Loucy (cell line): ENCODE data around the gene SDK2.
A peak's percentile ranks its signal among the peaks of the same experiment; 100 is the strongest.

Experiments
- H2AFZ ChIP-seq: fragments of 200-600 bp; sonication (generic); 2 replicates; pipeline ENCODE4 v1.6.0; 2016; ENCODE audit warnings: antibody characterized with exemption, mild to moderate bottlenecking, low read length, moderate library complexity
- H3F3A ChIP-seq: fragments of 200-600 bp; 2 replicates; pipeline ENCODE4 v1.6.0; 2016; ENCODE audit warnings: antibody characterized with exemption, low read depth, mild to moderate bottlenecking
- H3K27me3 ChIP-seq: fragments of 200-600 bp; sonication (generic); 2 replicates; pipeline ENCODE4 v1.6.1; 2014; ENCODE audit warnings: low read length, mild to moderate bottlenecking; ENCODE audit not compliant: insufficient read depth, poor library complexity, severe bottlenecking
- H3K36me3 ChIP-seq: fragments of 200-600 bp; sonication (generic); 2 replicates; pipeline ENCODE4 v1.6.1; 2016; ENCODE audit warnings: low read length; ENCODE audit not compliant: insufficient read depth
- H3K4me1 ChIP-seq: fragments of 200-600 bp; sonication (generic); 2 replicates; pipeline ENCODE4 v1.5.1; 2014; ENCODE audit warnings: low read length, mild to moderate bottlenecking; ENCODE audit not compliant: insufficient read depth, poor library complexity, severe bottlenecking
- H3K4me2 ChIP-seq: fragments of 200-600 bp; sonication (generic); 2 replicates; pipeline ENCODE4 v1.6.0; 2014; ENCODE audit warnings: antibody characterized with exemption, low read length, low read depth, mild to moderate bottlenecking; ENCODE audit not compliant: poor library complexity, severe bottlenecking
- H3K4me3 ChIP-seq: fragments of 200-600 bp; sonication (generic); 2 replicates; pipeline ENCODE4 v1.5.1; 2014; ENCODE audit warnings: low read length, mild to moderate bottlenecking, mixed read lengths; ENCODE audit not compliant: poor library complexity, severe bottlenecking
- H3K79me2 ChIP-seq: fragments of 200-600 bp; sonication (generic); 2 replicates; pipeline ENCODE4 v1.6.1; 2014; ENCODE audit warnings: low read length; ENCODE audit not compliant: insufficient read depth
- H3K9ac ChIP-seq: fragments of 200-600 bp; sonication (generic); 2 replicates; pipeline ENCODE4 v1.6.0; 2014; ENCODE audit warnings: mild to moderate bottlenecking, low read depth, low read length, moderate library complexity; ENCODE audit not compliant: poor library complexity, severe bottlenecking
- H3K9me2 ChIP-seq: fragments of 200-600 bp; sonication (generic); replicated peaks from 2 replicates; pipeline ENCODE4 v1.6.1; 2016; ENCODE audit warnings: low read depth, low read length, mixed read lengths
- H3K9me3 ChIP-seq: fragments of 200-600 bp; sonication (generic); 2 replicates; pipeline ENCODE4 v1.6.1; 2014; ENCODE audit warnings: mild to moderate bottlenecking, antibody characterized with exemption, low read length, low read depth; ENCODE audit not compliant: insufficient read depth
- H4K20me1 ChIP-seq: fragments of 200-600 bp; sonication (generic); 2 replicates; pipeline ENCODE4 v1.6.0; 2014; ENCODE audit warnings: antibody characterized with exemption, low read length, mild to moderate bottlenecking; ENCODE audit not compliant: insufficient read depth, poor library complexity, severe bottlenecking
- EZH2phosphoT487 ChIP-seq: fragments of 200-600 bp; IDR thresholded peaks from 2 replicates; pipeline ENCODE4 v1.6.1; 2018; ENCODE audit warnings: antibody characterized with exemption, mild to moderate bottlenecking, moderate library complexity, borderline replicate concordance
- TF ChIP-seq, protein P1 (sequence below): fragments of 200-600 bp; sonication (generic); conservative IDR thresholded peaks from 2 replicates; pipeline ENCODE4 v1.5.1; 2014; ENCODE audit warnings: mild to moderate bottlenecking, antibody characterized with exemption, low read length

Gene SDK2

DNA sequence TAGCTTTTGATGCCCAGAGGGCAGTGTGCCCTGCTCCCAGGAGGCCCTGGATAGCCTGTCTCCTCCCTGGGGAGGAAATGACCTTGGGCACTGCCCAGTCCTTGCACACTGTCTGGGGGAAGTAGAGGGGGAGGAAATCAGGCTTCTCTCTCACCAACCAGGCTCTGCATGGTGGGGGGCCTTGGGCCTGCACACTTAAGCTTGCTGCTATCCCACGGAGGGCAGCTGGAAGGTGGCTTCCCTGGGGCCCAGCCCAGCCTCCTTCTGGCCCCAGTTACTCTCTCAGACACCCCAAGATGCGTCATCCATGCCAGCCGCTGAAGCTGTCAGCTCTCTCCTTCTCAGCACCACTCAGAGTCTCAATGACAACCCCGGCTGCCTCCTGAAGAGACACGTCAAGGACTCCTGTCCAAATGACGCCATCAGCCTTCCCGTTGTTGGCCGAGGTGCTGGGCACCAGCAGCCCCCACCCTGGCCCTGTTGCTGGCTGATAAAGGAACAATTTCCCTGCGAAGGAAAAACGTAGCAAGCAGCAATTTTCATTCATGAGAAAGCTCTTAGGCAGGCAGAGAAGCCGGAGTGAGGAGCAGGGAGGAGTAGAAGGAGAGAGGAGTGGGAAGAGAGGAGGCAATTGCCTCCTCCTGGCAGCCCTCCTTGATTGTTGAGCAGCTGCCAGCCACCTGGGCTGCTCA, 95.5 kb downstream of the SDK2 start:
- no peak overlapping the region for H3K4me2 ChIP-seq
- H3K9ac ChIP-seq = no peak overlapping the region
- H3K4me1 ChIP-seq = peaks cover 50% of the 10 kb centered on the region
- no peaks in the 10 kb centered on the region for H3K9me2 ChIP-seq
- H3K9me3 ChIP-seq = no peaks in the 10 kb centered on the region
- peaks cover 56% of the 10 kb centered on the region; the same call in 1 of the 2 replicates for H3K79me2 ChIP-seq
- H2AFZ ChIP-seq = no peak overlapping the region
- peaks cover under 1% of the 10 kb centered on the region; the same call in 1 of the 2 replicates for H3K36me3 ChIP-seq
- no peak for TF ChIP-seq EZH2phosphoT487
- TF ChIP-seq, protein P1, sequence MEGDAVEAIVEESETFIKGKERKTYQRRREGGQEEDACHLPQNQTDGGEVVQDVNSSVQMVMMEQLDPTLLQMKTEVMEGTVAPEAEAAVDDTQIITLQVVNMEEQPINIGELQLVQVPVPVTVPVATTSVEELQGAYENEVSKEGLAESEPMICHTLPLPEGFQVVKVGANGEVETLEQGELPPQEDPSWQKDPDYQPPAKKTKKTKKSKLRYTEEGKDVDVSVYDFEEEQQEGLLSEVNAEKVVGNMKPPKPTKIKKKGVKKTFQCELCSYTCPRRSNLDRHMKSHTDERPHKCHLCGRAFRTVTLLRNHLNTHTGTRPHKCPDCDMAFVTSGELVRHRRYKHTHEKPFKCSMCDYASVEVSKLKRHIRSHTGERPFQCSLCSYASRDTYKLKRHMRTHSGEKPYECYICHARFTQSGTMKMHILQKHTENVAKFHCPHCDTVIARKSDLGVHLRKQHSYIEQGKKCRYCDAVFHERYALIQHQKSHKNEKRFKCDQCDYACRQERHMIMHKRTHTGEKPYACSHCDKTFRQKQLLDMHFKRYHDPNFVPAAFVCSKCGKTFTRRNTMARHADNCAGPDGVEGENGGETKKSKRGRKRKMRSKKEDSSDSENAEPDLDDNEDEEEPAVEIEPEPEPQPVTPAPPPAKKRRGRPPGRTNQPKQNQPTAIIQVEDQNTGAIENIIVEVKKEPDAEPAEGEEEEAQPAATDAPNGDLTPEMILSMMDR = no peak
- no peaks in the 10 kb centered on the region for H3F3A ChIP-seq
- H3K27me3 ChIP-seq = no peaks in the 10 kb centered on the region
- no peaks in the 10 kb centered on the region for H4K20me1 ChIP-seq
- H3K4me3 ChIP-seq = no peak overlapping the region

DNA sequence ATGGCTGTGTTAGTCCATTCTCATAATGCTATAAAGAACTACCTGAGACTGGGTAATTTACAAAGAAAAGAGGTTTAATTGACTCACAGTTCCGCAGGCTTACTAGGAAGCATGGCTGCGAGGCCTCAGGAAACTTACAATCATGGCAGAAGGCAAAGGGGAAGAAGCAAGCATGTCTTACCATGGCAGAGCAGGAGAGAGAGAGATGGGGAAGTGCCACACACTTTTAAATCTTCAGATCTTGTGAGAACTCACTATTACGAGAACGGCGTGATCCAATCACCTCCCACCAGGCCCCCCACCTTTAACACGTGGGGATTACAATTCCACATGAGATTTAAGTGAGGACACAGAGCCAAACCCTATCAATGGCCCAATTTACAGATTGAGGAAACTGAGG, 96.5 kb downstream of the SDK2 start:
- peaks cover 2% of the 10 kb centered on the region; the same call in 1 of the 2 replicates for H3K36me3 ChIP-seq
- no peaks in the 10 kb centered on the region for H3K27me3 ChIP-seq
- no peaks in the 10 kb centered on the region for H3K9me2 ChIP-seq
- no peak for TF ChIP-seq EZH2phosphoT487
- TF ChIP-seq, protein P1 = no peak
- H3K9me3 ChIP-seq = no peaks in the 10 kb centered on the region
- H3F3A ChIP-seq = no peaks in the 10 kb centered on the region
- peaks cover 41% of the 10 kb centered on the region for H3K4me1 ChIP-seq
- peaks cover 46% of the 10 kb centered on the region; the same call in 1 of the 2 replicates for H3K79me2 ChIP-seq
- H4K20me1 ChIP-seq = no peaks in the 10 kb centered on the region
- no peak overlapping the region for H2AFZ ChIP-seq
- no peak overlapping the region for H3K4me2 ChIP-seq
- H3K9ac ChIP-seq = no peak overlapping the region
- H3K4me3 ChIP-seq = no peak overlapping the region

DNA sequence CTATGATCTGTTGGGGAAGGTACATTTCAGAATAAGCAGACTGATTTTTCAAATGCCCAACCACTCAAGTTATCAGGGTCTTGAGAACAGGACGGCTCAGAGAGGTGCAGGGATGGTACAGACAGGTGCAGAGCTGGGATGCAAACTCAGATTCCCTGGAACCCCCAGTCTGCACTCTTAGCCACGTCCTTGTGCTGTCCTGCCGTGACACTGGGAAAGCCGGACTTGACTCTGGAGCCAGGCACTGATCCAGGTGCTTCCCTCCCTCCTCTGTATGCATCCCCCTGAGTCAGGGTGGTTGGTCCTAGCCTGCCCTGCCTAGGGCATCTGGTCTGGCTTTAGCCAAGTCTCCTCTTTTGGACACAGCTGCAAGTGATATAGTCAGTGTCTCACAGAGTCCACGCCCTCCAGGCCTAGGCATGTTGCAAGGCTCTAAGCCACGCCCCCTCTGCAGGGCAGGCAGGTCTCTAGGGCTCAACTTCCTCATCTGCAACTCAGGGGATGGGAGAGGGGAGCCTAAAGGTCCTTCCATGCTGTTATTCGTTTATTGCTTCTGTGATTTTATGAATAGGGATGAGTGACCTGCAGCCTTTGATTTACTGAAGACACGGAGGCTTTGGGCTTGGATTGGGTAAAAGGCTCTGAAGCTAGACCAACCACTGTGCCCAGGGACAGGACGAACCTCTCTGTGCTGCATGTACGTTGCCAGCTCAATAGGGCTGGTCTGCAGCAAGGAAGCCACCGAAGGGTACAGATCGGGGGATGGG, 97.3 kb downstream of the SDK2 start:
- Histone ChIP-seq H3K4me2 (no peak overlapping the region), H3K4me1 (peaks cover 41% of the 10 kb centered on the region), H3K9me2 (no peaks in the 10 kb centered on the region), H3F3A (no peaks in the 10 kb centered on the region), H3K9ac (peak overlapping the region; percentile 19), H3K27me3 (no peaks in the 10 kb centered on the region), H3K79me2 (peaks cover 38% of the 10 kb centered on the region; the same call in 1 of the 2 replicates), H3K36me3 (peaks cover 2% of the 10 kb centered on the region; the same call in 1 of the 2 replicates), H2AFZ (no peak overlapping the region), H4K20me1 (no peaks in the 10 kb centered on the region), H3K4me3 (no peak overlapping the region), H3K9me3 (no peaks in the 10 kb centered on the region)
- no peak for TF ChIP-seq EZH2phosphoT487
- TF ChIP-seq, protein P1 = no peak
